Right cardiac atrium (tissue), 5 donors: Measurements from ENCODE around the gene UIMC1. TPM values are rescaled to one million over a fixed set of nuclear protein-coding genes. Genes with fewer than 3 reads are reported as not detected.

Experiments used
- ATAC-seq, 2 donors: fragments of 200-7000 bp; cut with Tn5 transposase; one replicate each; pipeline versions ENCODE4 v1.8.0 to v1.9.1; 2020; ENCODE audit warnings: moderate library complexity in 2 of 2, mild to moderate bottlenecking in 1 of 2
- DNase-seq, 3 donors: peaks; one replicate each; pipeline ENCODE4 v3.0.0-alpha.2; 2020
- H3K27ac ChIP-seq: one replicate; pipeline ENCODE4 v1.5.1; 2013; ENCODE audit warnings: mild to moderate bottlenecking, low read length, control low read depth, moderate library complexity
- H3K27me3 ChIP-seq: one replicate; pipeline ENCODE4 v1.6.1; 2013; ENCODE audit not compliant: control insufficient read depth, insufficient read depth
- H3K4me1 ChIP-seq: one replicate; pipeline ENCODE4 v1.6.1; 2013; ENCODE audit warnings: low read length; ENCODE audit not compliant: control insufficient read depth, insufficient read depth
- H3K4me3 ChIP-seq: one replicate; pipeline ENCODE4 v1.5.1; 2013; ENCODE audit warnings: low read length, control low read depth
- H3K9me3 ChIP-seq: one replicate; pipeline ENCODE4 v1.6.1; 2013; ENCODE audit warnings: low read length; ENCODE audit not compliant: control insufficient read depth
- WGBS: extraction: QIAGEN DNeasy Blood & Tissue Kit; methylation state at CpG from one replicate; pipeline ENCODE4 v1.1.7; 2013; 5-methylcytosine and 5-hydroxymethylcytosine counted together
- intact Hi-C, 4 donors: fragments of 100-400 bp; cut with DNase I; formaldehyde crosslinking; loops; one replicate each; pipeline versions ENCODE4 v1.11.0 to v1.14.0; 2022 to 2023
- polyA plus RNA-seq: library from polyadenylated mRNA; stranded (reverse); fragments of 200-250 nt; gene quantifications from one replicate; pipeline ENCODE4 v1.2.3, GENCODE V29; 2013
- total RNA-seq, 4 donors: library from RNA; stranded (reverse); fragmentation: NEBNext Ultra II Directional; extraction: Animal tissue kit (Norgen Biotek cat#: 25700); gene quantifications; one replicate each; pipeline ENCODE4 v1.2.1, GENCODE V29; 2021
- donor health status: healthy with polysubstance abuse.
- donor health status: DM: no; HTN: yes; CAD: no.
- donor health status: DM: no; HTN: no; CAD: no.
- donor health status: DM: no; HTN: yes; CAD: no; lungs with severe emphysema.
- donor health status: DM: yes; HTN: yes; CAD: no.

UIMC1 gene
- total and polyA plus RNA-seq, 5 donors, result 15.3 to 37.6 (median 29.4) TPM

DNA sequence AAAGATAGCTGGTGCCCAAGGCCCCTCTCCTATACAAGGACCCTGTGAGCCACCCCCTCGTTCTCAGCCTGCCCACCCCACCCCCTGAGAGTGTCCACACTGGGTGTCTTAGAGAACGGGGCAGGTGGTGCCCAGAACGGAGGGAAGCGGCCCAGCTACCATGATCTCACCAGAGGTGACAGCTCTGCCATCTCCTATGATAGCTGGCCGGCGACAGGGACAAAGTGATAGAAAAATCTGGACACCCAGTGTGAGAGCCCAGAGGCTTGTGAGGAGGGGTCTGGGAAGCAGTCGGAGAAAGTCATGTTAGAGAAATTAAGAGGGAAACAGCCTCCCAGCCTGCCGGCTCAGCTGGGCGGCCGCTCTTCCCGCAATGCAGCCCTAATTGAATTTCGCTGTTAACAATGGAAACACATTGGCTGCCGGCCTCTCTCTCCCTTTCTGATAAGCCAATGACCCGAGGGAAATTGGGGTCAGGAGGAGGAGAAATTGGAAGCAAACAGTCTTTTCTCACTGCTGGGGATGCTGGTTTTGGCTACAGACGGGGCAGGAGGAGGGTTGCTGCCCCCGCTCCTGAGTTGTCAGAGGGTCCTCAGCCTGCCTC is 139.8 kb downstream of the UIMC1 start:
- WGBS, result 12% methylated on average over 16 of the region's 16 CpGs
- peak in 1 of 3 donors; percentile 20 for DNase-seq

DNA sequence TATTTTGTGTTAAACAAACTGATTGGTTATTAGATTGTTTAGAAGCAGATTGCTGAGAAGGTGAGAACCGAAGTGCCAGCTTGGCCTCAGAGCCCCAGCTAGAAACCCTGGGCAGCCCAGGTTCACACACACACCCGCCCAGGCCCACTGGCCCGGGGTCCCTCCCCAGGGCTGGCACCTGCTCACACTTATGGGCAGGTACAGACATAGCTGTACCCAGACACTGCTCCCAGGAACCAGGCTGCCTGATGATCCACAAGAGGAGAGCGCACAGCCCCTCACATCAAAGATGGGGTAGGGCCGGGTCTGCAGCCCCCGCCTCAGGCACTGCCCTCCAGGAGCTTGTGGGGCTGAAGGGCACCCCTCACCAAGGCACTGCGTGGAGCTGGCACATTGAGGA is 140.6 kb downstream of the UIMC1 start:
- Histone ChIP-seq H3K27ac (no peak overlapping the region), H3K4me3 (no peak overlapping the region), H3K27me3 (no peaks in the 10 kb centered on the region), H3K4me1 (no peaks in the 10 kb centered on the region), H3K9me3 (no peaks in the 10 kb centered on the region)
- ATAC-seq (no peak), DNase-seq (peak in 1 of 3 donors; percentile 24)
- 82% methylated on average over 7 of the region's 7 CpGs for WGBS
- intact Hi-C loops, result no loop called here

More for the DNA sequence above, 139.8 kb downstream of the UIMC1 start:
- Histone ChIP-seq H3K27ac (no peak overlapping the region), H3K27me3 (no peaks in the 10 kb centered on the region), H3K4me1 (no peaks in the 10 kb centered on the region), H3K4me3 (no peak overlapping the region), H3K9me3 (no peaks in the 10 kb centered on the region)
- no peak for ATAC-seq
- intact Hi-C loops, result no loop called here

DNA sequence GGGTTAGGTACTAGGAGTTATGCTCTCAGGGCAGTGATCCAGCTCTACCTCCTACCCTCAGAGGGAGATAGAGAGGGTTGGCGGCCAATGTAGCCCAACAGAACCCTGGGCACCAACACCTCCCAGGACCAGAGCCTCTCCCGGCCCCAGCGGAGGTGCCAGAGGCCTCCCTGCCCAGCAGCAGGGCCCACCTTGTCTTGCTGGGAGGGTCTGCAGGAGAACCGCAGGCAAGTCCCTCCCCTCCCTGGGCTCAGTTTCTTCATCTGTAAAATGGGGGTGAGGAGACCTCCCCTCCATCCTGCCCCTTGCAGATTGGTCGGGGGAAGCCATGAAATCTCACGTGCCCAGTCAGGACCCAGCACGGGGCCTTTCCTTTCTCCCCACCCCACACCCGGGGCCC is 141.8 kb downstream of the UIMC1 start:
- ATAC-seq (no peak), DNase-seq (peak in 1 of 3 donors; percentile 2)
- Histone ChIP-seq H3K9me3 (no peaks in the 10 kb centered on the region), H3K27me3 (no peaks in the 10 kb centered on the region), H3K4me1 (no peaks in the 10 kb centered on the region), H3K4me3 (no peak overlapping the region), H3K27ac (no peak overlapping the region)
- WGBS, result 86% methylated on average over 8 of the region's 8 CpGs
- intact Hi-C loops, result no loop called here

DNA sequence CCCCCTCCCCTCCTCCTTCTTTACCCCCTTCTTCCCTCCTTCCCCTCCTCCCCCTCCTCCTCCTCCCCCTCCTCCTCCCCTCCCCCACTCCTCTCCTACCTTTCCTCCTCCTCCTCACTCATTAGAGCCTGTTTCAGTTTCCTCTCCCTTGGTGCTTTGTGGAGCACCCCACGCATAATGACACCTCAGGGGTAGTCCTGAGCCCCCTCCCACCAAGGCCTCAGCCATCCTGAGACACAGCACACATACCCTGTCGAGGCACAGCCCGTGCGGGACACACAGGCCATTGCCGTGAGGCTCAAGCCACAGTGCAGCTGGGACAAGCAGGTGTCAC is 142.8 kb downstream of the UIMC1 start:
- intact Hi-C loops, result no loop called here

DNA sequence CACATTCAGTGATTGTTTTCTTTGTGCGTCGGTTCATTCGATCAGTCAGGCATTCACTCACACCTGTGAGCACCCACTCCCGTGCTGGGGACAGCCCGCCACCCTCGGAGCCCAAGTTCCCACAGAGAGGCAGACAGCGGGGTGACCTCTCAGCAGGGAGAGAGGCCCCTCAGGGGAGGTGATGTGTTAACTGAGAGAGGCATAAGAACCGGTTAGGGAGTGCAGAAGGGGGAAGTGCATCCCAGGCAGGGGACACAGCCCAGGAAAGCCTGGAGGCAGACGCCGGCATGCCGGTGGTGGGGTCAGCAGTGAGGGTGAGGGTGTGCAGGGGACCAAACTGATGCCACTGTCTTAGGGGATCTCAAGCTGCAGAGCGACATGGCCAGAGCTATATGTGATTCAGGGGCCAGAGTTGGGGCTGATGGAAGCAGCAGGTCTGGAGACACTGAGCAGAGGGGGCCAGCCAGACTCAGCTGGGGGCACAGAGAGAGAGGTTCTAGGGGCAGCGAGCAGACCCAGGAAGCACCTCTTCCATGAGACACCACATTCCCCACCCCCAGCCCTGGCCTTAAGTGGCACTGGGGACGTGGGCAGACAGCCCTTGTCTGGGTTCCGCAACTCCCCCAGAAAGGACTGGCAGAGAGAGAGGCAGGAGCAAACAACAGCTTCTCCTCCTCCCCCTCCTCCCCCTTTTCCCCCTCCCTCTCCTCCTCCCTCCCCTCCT is 143.4 kb downstream of the UIMC1 start:
- intact Hi-C loops, result no loop called here
- Histone ChIP-seq H3K4me1 (no peaks in the 10 kb centered on the region), H3K27me3 (no peaks in the 10 kb centered on the region), H3K4me3 (no peak overlapping the region), H3K27ac (no peak overlapping the region), H3K9me3 (no peaks in the 10 kb centered on the region)
- no peak for ATAC-seq
- 23% methylated on average over 15 of the region's 15 CpGs for WGBS
- DNase-seq, result peak in 2 of 3 donors; percentile 19 to 20

More for the DNA sequence above, 142.8 kb downstream of the UIMC1 start:
- 51% methylated on average over 5 of the region's 5 CpGs for WGBS
- Histone ChIP-seq H3K4me3 (no peak overlapping the region), H3K27ac (no peak overlapping the region), H3K4me1 (no peaks in the 10 kb centered on the region), H3K9me3 (no peaks in the 10 kb centered on the region), H3K27me3 (no peaks in the 10 kb centered on the region)
- peak in 1 of 3 donors; percentile 2 for DNase-seq
- ATAC-seq, result no peak

DNA sequence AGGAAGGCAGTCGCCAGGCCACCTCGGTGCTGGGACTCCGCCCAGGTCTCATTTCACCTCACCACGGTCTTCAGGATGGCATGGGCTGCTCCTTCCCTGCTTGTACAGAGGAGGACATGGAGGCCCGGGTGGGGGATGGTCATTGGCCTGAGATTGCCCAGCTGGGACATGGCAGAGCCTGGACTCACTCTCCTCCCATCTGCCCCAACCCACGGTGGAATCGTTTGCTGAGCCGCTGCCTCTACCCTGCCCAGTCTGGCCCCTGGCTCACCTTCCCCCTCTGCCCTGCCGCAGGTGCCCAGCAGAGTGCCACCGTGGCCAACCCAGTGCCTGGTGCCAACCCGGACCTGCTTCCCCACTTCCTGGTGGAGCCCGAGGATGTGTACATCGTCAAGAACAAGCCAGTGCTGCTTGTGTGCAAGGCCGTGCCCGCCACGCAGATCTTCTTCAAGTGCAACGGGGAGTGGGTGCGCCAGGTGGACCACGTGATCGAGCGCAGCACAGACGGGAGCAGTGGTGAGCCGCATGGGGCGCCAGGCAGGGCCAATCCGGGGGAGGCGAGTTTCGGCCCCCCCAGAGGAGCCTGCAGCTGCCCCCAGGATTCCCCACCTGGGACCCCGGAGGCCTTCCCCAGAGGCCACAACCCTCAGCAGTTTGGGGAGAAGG is 144.1 kb downstream of the UIMC1 start:
- ATAC-seq, result no peak

DNA sequence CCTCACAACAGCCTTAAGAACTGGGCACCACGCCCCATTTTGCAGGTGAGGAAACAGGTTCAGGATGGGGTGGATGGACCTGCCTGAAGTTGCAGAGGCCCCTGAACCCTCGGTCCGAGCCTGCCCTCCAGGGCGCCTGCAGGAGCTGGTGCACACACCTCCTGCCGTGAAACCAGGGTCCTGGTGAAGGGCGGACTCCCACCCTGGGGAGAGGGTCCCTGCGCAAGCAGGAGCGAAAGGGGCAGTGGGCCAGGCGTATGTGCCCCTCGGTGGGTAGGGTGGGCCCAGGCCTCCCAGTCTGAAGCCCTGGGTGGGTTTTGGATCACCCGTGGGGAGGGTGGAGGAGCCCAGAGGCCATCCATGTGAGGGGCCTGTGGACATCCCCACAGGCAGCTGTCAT is 145.3 kb downstream of the UIMC1 start:
- no peak overlapping the region for H3K27ac ChIP-seq
- 84% methylated on average over 11 of the region's 11 CpGs for WGBS
- ATAC-seq, result no peak
- no peaks in the 10 kb centered on the region for H3K27me3 ChIP-seq
- DNase-seq, result peak in 1 of 3 donors; percentile 15
- H3K4me3 ChIP-seq, result no peak overlapping the region
- no peaks in the 10 kb centered on the region for H3K9me3 ChIP-seq
- H3K4me1 ChIP-seq, result no peaks in the 10 kb centered on the region
- intact Hi-C loops, result no loop called here

More for the DNA sequence above, 144.1 kb downstream of the UIMC1 start:
- Histone ChIP-seq H3K9me3 (no peaks in the 10 kb centered on the region), H3K4me1 (no peaks in the 10 kb centered on the region), H3K27ac (no peak overlapping the region), H3K4me3 (no peak overlapping the region), H3K27me3 (no peaks in the 10 kb centered on the region)
- intact Hi-C loops, result no loop called here
- 61% methylated on average over 28 of the region's 28 CpGs for WGBS
- peak in 2 of 3 donors; percentile 36 to 49 for DNase-seq

DNA sequence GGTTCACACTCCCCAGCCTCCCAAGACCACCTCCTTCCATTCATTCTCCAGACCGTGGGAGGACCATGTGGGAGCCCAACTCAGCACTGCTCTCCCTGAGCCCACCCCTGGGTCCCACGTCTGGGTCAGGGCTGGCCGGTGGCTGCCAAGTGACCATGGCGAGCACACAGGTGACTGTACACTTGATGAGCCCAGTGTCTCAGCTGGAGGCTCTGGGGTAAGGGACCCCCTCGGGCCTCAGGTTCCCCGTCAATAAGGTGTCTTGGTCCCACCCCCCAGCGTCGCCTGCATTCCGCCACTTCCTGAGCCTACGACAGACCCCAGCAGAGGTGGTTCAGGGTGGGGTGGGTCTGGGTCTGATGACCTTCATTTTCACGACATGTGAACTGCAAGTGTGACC is 146.2 kb downstream of the UIMC1 start:
- ATAC-seq, result no peak
- WGBS, result 74% methylated on average over 11 of the region's 11 CpGs
- intact Hi-C loops, result no loop called here
- Histone ChIP-seq H3K9me3 (no peaks in the 10 kb centered on the region), H3K4me3 (no peak overlapping the region), H3K27ac (no peak overlapping the region), H3K27me3 (no peaks in the 10 kb centered on the region), H3K4me1 (no peaks in the 10 kb centered on the region)
- DNase-seq, result peak in 2 of 3 donors; percentile 21 to 41

DNA sequence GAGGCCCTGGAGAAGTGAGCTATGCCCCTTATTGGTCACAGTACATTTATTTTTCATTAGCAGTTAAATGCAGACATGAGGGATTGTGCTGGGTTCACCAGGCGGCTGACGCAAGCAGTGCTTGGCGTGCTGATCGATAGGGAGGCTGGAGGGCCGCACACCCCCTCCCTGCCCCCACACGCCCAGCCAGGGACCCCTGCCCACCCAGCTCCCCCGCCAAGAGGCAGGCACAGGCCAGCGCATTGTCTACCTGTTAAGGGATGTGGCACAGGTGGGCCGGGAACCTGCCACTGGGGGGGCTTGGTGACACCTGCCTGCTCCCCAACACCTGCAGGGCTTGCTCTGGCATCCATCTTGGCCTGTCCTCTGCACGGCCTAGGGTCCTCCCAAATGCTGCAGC is 146.7 kb downstream of the UIMC1 start:
- H3K27ac ChIP-seq, result no peak overlapping the region
- no peaks in the 10 kb centered on the region for H3K9me3 ChIP-seq
- DNase-seq (peak in 1 of 3 donors; percentile 35), ATAC-seq (no peak)
- 67% methylated on average over 10 of the region's 10 CpGs for WGBS
- H3K27me3 ChIP-seq, result no peaks in the 10 kb centered on the region
- intact Hi-C loops, result no loop called here
- no peaks in the 10 kb centered on the region for H3K4me1 ChIP-seq
- H3K4me3 ChIP-seq, result no peak overlapping the region

DNA sequence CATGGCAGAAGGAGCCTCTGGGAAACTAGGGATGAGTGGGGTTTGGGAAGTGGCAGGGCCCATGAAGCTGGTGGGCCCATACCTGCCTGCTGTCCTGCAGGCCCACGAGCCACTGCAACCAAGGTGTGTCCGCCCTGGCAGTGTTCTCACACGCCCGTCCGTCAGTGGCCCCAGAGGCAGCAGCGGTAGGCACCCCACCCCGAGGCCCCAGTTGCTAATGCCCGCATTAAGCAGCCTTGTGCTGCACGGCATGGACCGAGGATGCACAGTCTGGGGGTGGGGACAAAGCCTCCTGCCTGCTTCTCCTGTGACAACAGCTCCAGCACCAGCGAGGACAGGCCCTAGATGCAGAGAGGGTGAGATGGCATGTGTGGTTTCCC is 148.7 kb downstream of the UIMC1 start:
- WGBS, result 85% methylated on average over 11 of the region's 11 CpGs
- Histone ChIP-seq H3K4me1 (no peaks in the 10 kb centered on the region), H3K27me3 (no peaks in the 10 kb centered on the region), H3K27ac (no peak overlapping the region), H3K4me3 (no peak overlapping the region), H3K9me3 (no peaks in the 10 kb centered on the region)
- ATAC-seq, result no peak
- intact Hi-C loops, result no loop called here
- DNase-seq, result peak in 1 of 3 donors; percentile 20

DNA sequence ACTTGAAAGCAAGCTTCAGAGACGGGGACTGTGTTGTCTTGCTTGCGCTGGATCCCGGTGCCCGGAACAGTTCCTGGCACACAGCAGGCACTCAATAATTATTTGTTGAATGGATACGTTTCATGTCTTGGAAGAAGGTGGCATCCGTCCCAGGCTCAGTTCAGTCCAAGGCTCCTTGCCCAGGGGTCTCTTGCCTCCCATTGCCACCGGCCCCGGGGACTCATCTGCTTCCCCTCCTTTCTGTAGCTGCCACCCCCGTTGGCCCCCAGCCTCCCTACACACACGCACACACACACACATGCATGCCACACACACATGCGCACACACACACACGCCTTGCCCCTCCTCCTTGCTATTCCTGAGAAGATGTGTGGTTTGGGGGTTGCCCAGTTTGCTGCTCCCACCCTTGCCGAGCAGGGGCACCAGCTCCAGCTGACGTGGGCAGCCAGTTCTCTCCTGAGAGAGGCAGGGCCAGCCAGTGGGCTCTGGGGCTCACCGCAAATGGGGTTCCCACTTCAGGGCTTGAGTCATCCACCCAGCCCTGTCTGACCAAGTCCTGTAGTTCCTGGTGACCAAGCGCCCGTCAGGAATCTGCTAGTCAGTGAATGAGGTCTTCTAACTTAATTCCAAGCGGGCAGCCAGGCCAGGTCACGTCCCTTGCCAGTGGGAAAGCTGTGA is 149.2 kb downstream of the UIMC1 start:
- WGBS, result 70% methylated on average over 19 of the region's 19 CpGs
- no peaks in the 10 kb centered on the region for H3K27me3 ChIP-seq
- intact Hi-C loops, result no loop called here
- H3K4me1 ChIP-seq, result no peaks in the 10 kb centered on the region
- DNase-seq, result peak in 2 of 3 donors; percentile 28 to 30
- no peak for ATAC-seq
- H3K9me3 ChIP-seq, result no peaks in the 10 kb centered on the region
- H3K27ac ChIP-seq, result no peak overlapping the region
- no peak overlapping the region for H3K4me3 ChIP-seq
